Measurements from ENCODE around the gene NAT8.

NAT8 gene

GRCh38 chr2:73593680-73594079 lies 48.5 kb downstream of the NAT8 start:
- no peaks in the 10 kb centered on the region for H3K4me1 ChIP-seq
- H3K36me3 ChIP-seq, result no peaks in the 10 kb centered on the region
- no peak for DNase-seq
- no peaks in the 10 kb centered on the region for H3K9me3 ChIP-seq
- no peak overlapping the region for H3K4me3 ChIP-seq (ENCODE audit: low read depth, low read length)
- no peaks in the 10 kb centered on the region for H3K27me3 ChIP-seq
- no peak for TF ChIP-seq CTCF (IDR thresholded peaks at IDR 0.05; ENCODE audit: low read depth, low read length)

Data from BE2C (cell line).